Prostate gland (tissue), 2 donors: Measurements from ENCODE around the gene FAM174C. TPM values are rescaled to one million over a fixed set of nuclear protein-coding genes. Genes with fewer than 3 reads are reported as not detected.

Source experiments
- DNase-seq: peaks from one replicate; pipeline ENCODE4 v3.0.0-alpha.2; 2019; ENCODE audit warnings: low spot score
- H3K27ac ChIP-seq, 2 donors: fragments of 200-600 bp; sonication (generic); 2 replicates each; pipeline ENCODE4 v1.5.1; 2017 to 2019
- H3K27me3 ChIP-seq: fragments of 200-600 bp; sonication (generic); replicated peaks from 2 replicates; pipeline ENCODE4 v1.5.1; 2019; ENCODE audit not compliant: insufficient read depth
- H3K36me3 ChIP-seq, 2 donors: fragments of 200-600 bp; sonication (generic); 1 replicate in 1 of 2; 2 replicates in 1 of 2; pipeline versions ENCODE4 v1.5.1 to v1.8.1; 2017 to 2019
- H3K4me1 ChIP-seq: fragments of 200-600 bp; sonication (generic); replicated peaks from 2 replicates; pipeline ENCODE4 v1.5.1; 2019
- H3K4me3 ChIP-seq, 2 donors: fragments of 200-600 bp; sonication (generic); 2 replicates each; pipeline ENCODE4 v1.5.1; 2017 to 2019
- H3K9me3 ChIP-seq: fragments of 200-600 bp; sonication (generic); 2 replicates; pipeline ENCODE4 v1.5.1; 2017
- CTCF ChIP-seq, 4 experiments: fragments of 200-600 bp in 2 of 4; fragments of 450-650 bp in 2 of 4; sonication (generic) in 2 of 4; IDR thresholded peaks; 1 replicate in 3 of 4; 2 replicates in 1 of 4; pipeline ENCODE4 v1.5.1; 2016 to 2019; ENCODE audit warnings: antibody characterized with exemption in 4 of 4, mild to moderate bottlenecking in 2 of 4, moderate library complexity in 2 of 4
- POLR2A ChIP-seq: fragments of 450-650 bp; IDR thresholded peaks from one replicate; pipeline ENCODE4 v1.6.1; 2016; ENCODE audit warnings: antibody characterized with exemption, mild to moderate bottlenecking
- POLR2AphosphoS5 ChIP-seq: sonication (generic); formaldehyde crosslinking; IDR thresholded peaks from one replicate; pipeline ENCODE4 v1.6.1; 2017; ENCODE audit warnings: antibody characterized with exemption
- WGBS: methylation state at CpG from one replicate; pipeline ENCODE4 v1.1.5; 2018; 5-methylcytosine and 5-hydroxymethylcytosine counted together
- intact Hi-C: fragments of 100-400 bp; cut with DNase I; formaldehyde crosslinking; loops from one replicate; pipeline ENCODE4 v1.14.2; 2022
- total RNA-seq, 2 donors: library from RNA; depleted of rRNA; stranded (reverse); fragments of >200 nt; gene quantifications; one replicate each; pipeline ENCODE4 v1.1.0, GENCODE V29; 2016

FAM174C gene
- total RNA-seq, 2 donors from 2014 or later = 95.1 to 98.7 TPM

DNA sequence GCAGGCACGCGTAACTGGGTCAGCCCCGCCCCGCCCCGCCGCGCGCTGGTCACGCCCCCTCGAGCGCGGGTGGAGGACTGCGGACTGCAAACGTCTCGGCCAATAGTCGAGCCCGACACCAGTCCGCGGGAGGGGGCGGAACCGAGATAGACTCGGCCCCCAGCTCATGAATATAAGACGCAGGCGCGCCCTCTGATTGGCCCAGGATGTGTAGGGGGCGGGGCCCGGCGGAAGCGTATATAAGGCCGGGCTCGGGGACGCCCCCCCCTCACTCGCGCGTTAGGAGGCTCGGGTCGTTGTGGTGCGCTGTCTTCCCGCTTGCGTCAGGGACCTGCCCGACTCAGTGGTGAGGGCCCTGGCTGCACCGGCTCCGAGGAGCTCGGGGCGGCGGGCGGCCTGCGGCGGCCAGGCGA is 6.3 kb upstream of the FAM174C start, which contains the start of gene CIRBP:
CIRBP (plus strand) TSS at position 268 of the 413 bp plus-strand sequence. CDS start 1,602 bp downstream, outside the sequence.
- Histone ChIP-seq H3K36me3 (peaks cover 3 to 28% of the 10 kb centered on the region in 2 donors), H3K27ac (peak within 1 kb of the TSS; percentile 98 to 100), H3K4me1 (peaks cover 54% of the 10 kb centered on the region), H3K4me3 (peak within 1 kb of the TSS; percentile 85 to 99), H3K9me3 (no peaks in the 10 kb centered on the region), H3K27me3 (no peaks in the 10 kb centered on the region)
- WGBS = 0% methylated on average over 20 of the region's 50 CpGs
- DNase-seq = peak; percentile 100
- intact Hi-C loops = no loop called here
- TF ChIP-seq POLR2AphosphoS5 (peak; percentile 97), POLR2A (peak; percentile 93), CTCF (IDR thresholded peaks at IDR 0.05) (peak in 1 of 4 experiments; percentile 25)

GRCh38 chr19:1269478-1270212 is 5.7 kb upstream of the FAM174C start:
- H3K27me3 ChIP-seq = no peaks in the 10 kb centered on the region
- TF ChIP-seq POLR2AphosphoS5 (peak; percentile 45), CTCF (IDR thresholded peaks at IDR 0.05) (peak in 2 of 4 experiments; percentile 7 to 35), POLR2A (no peak)
- intact Hi-C loops = loop anchor here (10.0 kb wide), 1 partner anchor 135 kb away; the partner anchor contains the start of genes DAZAP1 and GAMT
- H3K36me3 ChIP-seq = peaks cover 8 to 34% of the 10 kb centered on the region in 2 donors
- peak overlapping the region; percentile 98 to 100 for H3K27ac ChIP-seq
- DNase-seq = peak; percentile 84
- peak overlapping the region; percentile 85 to 99 for H3K4me3 ChIP-seq
- WGBS = under 1% methylated on average over 59 of the region's 64 CpGs
- no peaks in the 10 kb centered on the region for H3K9me3 ChIP-seq
- peaks cover 60% of the 10 kb centered on the region for H3K4me1 ChIP-seq

DNA sequence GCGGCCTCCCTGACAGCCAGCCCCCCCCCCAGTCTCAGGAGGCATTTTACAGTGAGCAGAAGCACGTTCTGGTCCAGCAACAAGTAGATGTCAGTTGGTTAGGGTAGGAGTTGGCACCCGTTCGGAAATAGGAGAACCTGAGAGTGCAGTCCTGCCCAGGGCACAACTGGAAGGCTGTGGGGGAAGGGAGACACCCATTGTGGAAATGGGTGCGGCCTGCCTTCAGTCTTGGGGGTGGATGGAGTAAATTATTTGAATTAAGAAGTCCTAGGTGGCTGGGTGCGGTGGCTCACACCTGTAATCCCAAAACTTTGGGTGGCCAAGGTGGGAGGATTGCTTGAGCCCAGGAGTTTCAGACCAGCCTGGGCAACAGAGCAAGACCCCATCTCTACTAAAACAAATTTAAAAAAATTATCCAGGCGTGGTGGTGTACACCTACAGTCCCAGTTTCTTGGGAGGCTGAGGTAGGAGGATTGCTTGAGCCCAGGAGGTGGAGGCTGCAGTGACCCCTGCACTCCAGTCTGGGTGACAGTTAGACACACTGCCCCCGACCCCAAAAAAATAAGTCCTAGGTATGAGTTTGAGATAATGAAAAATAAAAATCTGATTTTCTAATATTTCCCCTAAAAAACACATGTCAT is 5.0 kb upstream of the FAM174C start:
- Histone ChIP-seq H3K27ac (peak overlapping the region; percentile 98 to 100), H3K9me3 (no peaks in the 10 kb centered on the region), H3K4me3 (peak overlapping the region; percentile 85 to 99), H3K4me1 (peaks cover 65% of the 10 kb centered on the region), H3K36me3 (peaks cover 9 to 34% of the 10 kb centered on the region in 2 donors), H3K27me3 (no peaks in the 10 kb centered on the region)
- no peak for TF ChIP-seq CTCF (IDR thresholded peaks at IDR 0.05)
- TF ChIP-seq POLR2AphosphoS5 = no peak
- no peak for TF ChIP-seq POLR2A
- intact Hi-C loops = loop anchor here (10.0 kb wide), 1 partner anchor 134 kb away; the partner anchor contains the start of genes DAZAP1 and GAMT
- DNase-seq = peak; percentile 52
- 19% methylated on average over 8 of the region's 8 CpGs for WGBS

DNA sequence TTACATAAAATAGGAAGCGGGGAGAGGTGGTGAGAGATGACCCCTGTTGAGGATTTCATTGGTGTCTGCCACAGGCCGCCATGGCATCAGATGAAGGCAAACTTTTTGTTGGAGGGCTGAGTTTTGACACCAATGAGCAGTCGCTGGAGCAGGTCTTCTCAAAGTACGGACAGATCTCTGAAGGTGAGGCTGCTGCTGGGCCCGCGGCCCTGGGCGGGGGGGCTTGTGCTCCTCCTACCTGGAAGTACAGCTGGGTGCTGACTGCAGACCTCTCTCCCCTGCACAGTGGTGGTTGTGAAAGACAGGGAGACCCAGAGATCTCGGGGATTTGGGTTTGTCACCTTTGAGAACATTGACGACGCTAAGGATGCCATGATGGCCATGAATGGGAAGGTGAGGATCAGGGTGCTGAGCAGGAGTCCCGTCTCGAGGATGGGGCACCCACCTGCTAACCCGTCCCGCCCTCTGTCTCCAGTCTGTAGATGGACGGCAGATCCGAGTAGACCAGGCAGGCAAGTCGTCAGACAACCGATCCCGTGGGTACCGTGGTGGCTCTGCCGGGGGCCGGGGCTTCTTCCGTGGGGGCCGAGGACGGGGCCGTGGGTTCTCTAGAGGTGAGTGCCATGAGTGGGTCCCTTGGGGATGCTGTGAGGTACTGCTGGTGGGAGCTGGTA is 4.3 kb upstream of the FAM174C start:
- peak overlapping the region; percentile 98 to 100 for H3K27ac ChIP-seq
- H3K4me3 ChIP-seq = peak overlapping the region; percentile 85 to 99
- H3K4me1 ChIP-seq = peaks cover 60% of the 10 kb centered on the region
- TF ChIP-seq POLR2AphosphoS5 = no peak
- no peak for TF ChIP-seq POLR2A
- TF ChIP-seq CTCF (IDR thresholded peaks at IDR 0.05) = no peak
- no peaks in the 10 kb centered on the region for H3K9me3 ChIP-seq
- WGBS = 31% methylated on average over 26 of the region's 26 CpGs
- peak; percentile 41 for DNase-seq
- intact Hi-C loops = loop anchor here (10.0 kb wide), 1 partner anchor 134 kb away; the partner anchor contains the start of genes DAZAP1 and GAMT
- H3K36me3 ChIP-seq = peaks cover 9 to 34% of the 10 kb centered on the region in 2 donors
- H3K27me3 ChIP-seq = no peaks in the 10 kb centered on the region
